HG03175 (cell line): ENCODE results near the gene SFXN3.

ENCODE experiments used
- ATAC-seq: cut with Tn5 transposase; IDR thresholded peaks from one replicate; pipeline ENCODE4 v1.9.1; 2021; ENCODE audit warnings: mild to moderate bottlenecking, moderate library complexity; ENCODE audit not compliant: unreplicated experiment

SFXN3 gene

GRCh38 chr10:101054876-101055275, 23.8 kb downstream of the SFXN3 start:
- ATAC-seq: no peak

- ATAC-seq: no peak
Measured at GRCh38 chr10:101055411-101055810, 24.4 kb downstream of the SFXN3 start.

- ATAC-seq: no peak
Measured at GRCh38 chr10:101056365-101057151, 25.5 kb downstream of the SFXN3 start.

GRCh38 chr10:101060036-101060950, 29.3 kb downstream of the SFXN3 start:
- peak; percentile 48 for ATAC-seq

GRCh38 chr10:101060951-101061623, 30.1 kb downstream of the SFXN3 start:
- peak; percentile 59 for ATAC-seq

- no peak for ATAC-seq
Measured at GRCh38 chr10:101061624-101062231, 30.7 kb downstream of the SFXN3 start, which contains the start of gene KAZALD1. KAZALD1 (plus strand) TSS chr10:101061989; CDS start chr10:101062593, 604 bp downstream.

- peak; percentile 27 for ATAC-seq
Measured at GRCh38 chr10:101062232-101063049, 31.4 kb downstream of the SFXN3 start.

GRCh38 chr10:101063050-101063525, 32.1 kb downstream of the SFXN3 start:
- ATAC-seq: no peak

GRCh38 chr10:101063548-101064414, 32.7 kb downstream of the SFXN3 start:
- no peak for ATAC-seq

GRCh38 chr10:101064415-101065030, 33.5 kb downstream of the SFXN3 start:
- no peak for ATAC-seq

- ATAC-seq: no peak
Measured at GRCh38 chr10:101065481-101066145, 34.6 kb downstream of the SFXN3 start.

GRCh38 chr10:101066146-101066895, 35.3 kb downstream of the SFXN3 start:
- no peak for ATAC-seq

GRCh38 chr10:101066896-101067355, 35.9 kb downstream of the SFXN3 start:
- ATAC-seq: no peak

GRCh38 chr10:101067356-101068083, 36.5 kb downstream of the SFXN3 start:
- ATAC-seq: peak; percentile 53

GRCh38 chr10:101069441-101069840, 38.4 kb downstream of the SFXN3 start:
- ATAC-seq: no peak

GRCh38 chr10:101070098-101070497, 39.1 kb downstream of the SFXN3 start:
- no peak for ATAC-seq
